Endothelial cell of umbilical vein (primary cell): ENCODE data around the gene MATN4. TPM values are rescaled to one million over a fixed set of nuclear protein-coding genes. Genes with fewer than 3 reads are reported as not detected.

Experiments used
- BruUV-seq: library from RNA; stranded (reverse); fragments of 400-500 nt; replicated peaks from 2 replicates; lab custom pipeline; 2021; lab: Mats Ljungman, UMichigan
- CTCF ChIA-PET: fragments of 300-600, 350-600 bp; sonication (Branson Sonifier 250); formaldehyde crosslinking; loops from one replicate; lab custom pipeline; 2021; ENCODE audit warnings: antibody characterized with exemption, inconsistent platforms; lab: Charles Lee
- POLR2A ChIA-PET: fragments of 300-600, 350-600 bp; sonication (Branson Sonifier 250); formaldehyde crosslinking; loops from one replicate; lab custom pipeline; 2021; ENCODE audit warnings: antibody characterized with exemption, inconsistent platforms; lab: Charles Lee
- DNase-seq: peaks from one replicate; pipeline ENCODE4 v3.0.0-alpha.2; 2011; ENCODE audit warnings: low read depth, low spot score
- FAIRE-seq: peaks from 2 replicates; lab custom pipeline; 2011; peaks lifted over from hg19 to GRCh38; lab: Jason Lieb, UNC
- H2AFZ ChIP-seq: 2 replicates; pipeline ENCODE4 v1.6.0; 2012; ENCODE audit warnings: low read depth, low read length, control low read depth, inconsistent platforms
- H3K27ac ChIP-seq: 2 replicates; pipeline ENCODE4 v1.5.1; 2011; ENCODE audit warnings: low read depth, mild to moderate bottlenecking, control low read depth, low read length, moderate library complexity; ENCODE audit not compliant: insufficient read depth
- H3K27me3 ChIP-seq, 2 experiments: 2 replicates each; pipeline versions ENCODE4 v1.6.0 to v1.6.1; 2011; ENCODE audit warnings: low read length in 2 of 2, mixed read lengths in 1 of 2; ENCODE audit not compliant: control insufficient read depth in 2 of 2, insufficient read depth in 2 of 2
- H3K36me3 ChIP-seq, 2 experiments: 2 replicates in 1 of 2; 3 replicates in 1 of 2; pipeline ENCODE4 v1.5.1; 2011; ENCODE audit warnings: low read length in 2 of 2, mild to moderate bottlenecking in 1 of 2, moderate library complexity in 1 of 2; ENCODE audit not compliant: control insufficient read depth in 2 of 2, insufficient read depth in 2 of 2; ENCODE audit errors: extremely low read depth in 1 of 2
- H3K4me1 ChIP-seq: 3 replicates; pipeline ENCODE4 v1.5.1; 2011; ENCODE audit warnings: mild to moderate bottlenecking, low read length; ENCODE audit not compliant: control insufficient read depth, insufficient read depth; ENCODE audit errors: extremely low read depth
- H3K4me2 ChIP-seq: 2 replicates; pipeline ENCODE4 v1.6.1; 2011; ENCODE audit warnings: low read length, control low read depth, mixed read lengths; ENCODE audit not compliant: insufficient read depth
- H3K4me3 ChIP-seq, 3 experiments: fragments of 200-600 bp in 1 of 3; sonication (generic), shearing (Covaris generic) in 1 of 3; replicated peaks in 1 of 3; 2 replicates each; pipeline ENCODE4 v1.5.1; 2011 to 2016; ENCODE audit warnings: control low read depth in 3 of 3, low read length in 3 of 3, mild to moderate bottlenecking in 2 of 3, inconsistent platforms in 1 of 3, low read depth in 1 of 3, moderate library complexity in 1 of 3; ENCODE audit not compliant: insufficient read depth in 1 of 3
- H3K79me2 ChIP-seq: 2 replicates; pipeline ENCODE4 v1.6.0; 2012; ENCODE audit warnings: low read length, inconsistent platforms; ENCODE audit not compliant: control insufficient read depth, insufficient read depth
- H3K9ac ChIP-seq: replicated peaks from 2 replicates; pipeline ENCODE3; 2011; ENCODE audit warnings: low read length, control low read depth; ENCODE audit not compliant: insufficient read depth; ENCODE audit errors: extremely low read depth
- H3K9me1 ChIP-seq: replicated peaks from 3 replicates; pipeline ENCODE4 v1.6.0; 2011; ENCODE audit warnings: mild to moderate bottlenecking, low read length; ENCODE audit not compliant: control insufficient read depth, insufficient read depth; ENCODE audit errors: extremely low read depth
- H3K9me3 ChIP-seq: replicated peaks from 2 replicates; pipeline ENCODE4 v1.5.1; 2012; ENCODE audit warnings: low read length, inconsistent platforms; ENCODE audit not compliant: control insufficient read depth, insufficient read depth
- H4K20me1 ChIP-seq: replicated peaks from 2 replicates; pipeline ENCODE3; 2011; ENCODE audit warnings: mild to moderate bottlenecking, low read length; ENCODE audit not compliant: control insufficient read depth, insufficient read depth; ENCODE audit errors: extremely low read depth
- EZH2 ChIP-seq: IDR thresholded peaks from 2 replicates; pipeline ENCODE4 v1.6.1; 2012; ENCODE audit warnings: borderline replicate concordance, low read depth, mild to moderate bottlenecking, moderate library complexity, low read length, inconsistent platforms; ENCODE audit not compliant: severe bottlenecking
- FOS ChIP-seq: IDR thresholded peaks from 2 replicates; pipeline ENCODE4 v1.6.1; 2011; ENCODE audit warnings: mild to moderate bottlenecking, low read length, moderate library complexity, borderline replicate concordance; ENCODE audit not compliant: insufficient read depth
- GATA2 ChIP-seq: IDR thresholded peaks from 2 replicates; pipeline ENCODE4 v1.7.0; 2011; ENCODE audit warnings: low read depth, mild to moderate bottlenecking, moderate library complexity, mixed read lengths, low read length; ENCODE audit not compliant: insufficient read length, insufficient read depth
- JUN ChIP-seq: IDR thresholded peaks from 2 replicates; pipeline ENCODE4 v1.6.1; 2011; ENCODE audit warnings: borderline replicate concordance, low read depth; ENCODE audit not compliant: insufficient read length, insufficient read depth
- MYC ChIP-seq: IDR thresholded peaks from one replicate; pipeline ENCODE4 v1.6.1; 2011; ENCODE audit warnings: mild to moderate bottlenecking, low read depth, low read length
- POLR2A ChIP-seq: IDR thresholded peaks from 2 replicates; pipeline ENCODE4 v1.6.1; 2012; ENCODE audit warnings: low read depth, mild to moderate bottlenecking, control low read depth, low read length
- POLR2AphosphoS5 ChIP-seq: IDR thresholded peaks from 2 replicates; pipeline ENCODE4 v1.6.1; 2012; ENCODE audit warnings: low read depth, mild to moderate bottlenecking, control low read depth, low read length, moderate library complexity; ENCODE audit not compliant: insufficient read depth
- dilution Hi-C: fragments of 300-500 bp; cut with MboI; formaldehyde crosslinking; loops from one replicate; pipeline ENCODE4 v1.15.0; 2019; ENCODE audit warnings: low sequenced_read_pairs; ENCODE audit not compliant: extremely low pct_ligation_motif_present
- intact Hi-C: fragments of 100-400 bp; cut with micrococcal nuclease; formaldehyde crosslinking; loops from one replicate; pipeline ENCODE4 v1.10.0; 2022
- polyA plus RNA-seq, 4 experiments: library from polyadenylated mRNA; depleted of rRNA in 3 of 4; stranded (reverse) in 3 of 4; unstranded in 1 of 4; fragments of >200 nt; gene quantifications; 2 replicates each; pipeline versions ENCODE4 v1.2.1 to v1.2.3, GENCODE V29; 2011 to 2012; ENCODE audit warnings: missing spikeins in 1 of 4
- total RNA-seq: library from RNA; stranded (reverse); gene quantifications from 2 replicates; pipeline ENCODE4 v1.2.3, GENCODE V29; 2021
- TF ChIP-seq, protein P1 (sequence below), 2 donors: IDR thresholded peaks; 1 replicate in 1 of 2; 2 replicates in 1 of 2; pipeline ENCODE4 v1.5.1; 2011; ENCODE audit warnings: low read length in 2 of 2, mild to moderate bottlenecking in 2 of 2, moderate library complexity in 2 of 2, control low read depth in 1 of 2, inconsistent platforms in 1 of 2, low read depth in 1 of 2; ENCODE audit not compliant: insufficient read depth in 1 of 2; ENCODE audit errors: extremely low read depth in 1 of 2
- TF ChIP-seq, protein P2 (sequence below): IDR thresholded peaks from 2 replicates; pipeline ENCODE4 v1.6.1; 2011; ENCODE audit not compliant: insufficient read depth, insufficient read length

MATN4 gene
- total and polyA plus RNA-seq, 2 donors (not counting 3 experiments of a cell fraction or from before 2014, with no cell fraction given) = 0.10 TPM; not detected in 1

DNA sequence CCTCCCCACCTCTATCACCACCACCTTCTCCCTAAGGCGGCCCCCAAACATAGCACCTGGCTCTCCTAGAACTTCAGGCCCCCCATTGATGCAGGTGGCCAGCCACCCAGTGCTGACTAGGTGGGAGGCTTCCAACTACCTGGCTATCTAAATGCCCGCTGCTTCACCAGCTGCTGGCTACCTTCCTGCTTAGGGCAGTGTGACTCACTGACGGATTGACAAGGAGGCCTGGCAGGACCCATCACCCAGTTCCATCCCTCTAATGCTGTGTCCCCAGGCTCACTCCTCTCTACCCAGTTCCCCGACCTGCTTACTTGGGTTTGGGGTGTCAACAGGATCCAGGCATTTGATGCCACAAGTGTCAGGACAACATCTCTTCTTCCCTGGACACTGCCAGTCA lies 54.8 kb downstream of the MATN4 start:
- no peak overlapping the region for H3K4me2 ChIP-seq
- FAIRE-seq (no peak), DNase-seq (no peak)
- H3K79me2 ChIP-seq = no peaks in the 10 kb centered on the region
- POLR2A ChIA-PET = no interaction called here
- no peaks in the 10 kb centered on the region for H3K4me1 ChIP-seq
- H3K27me3 ChIP-seq = peaks cover 2 to 5% of the 10 kb centered on the region in 2 experiments
- H3K9ac ChIP-seq = no peak overlapping the region
- dilution Hi-C loops (no loop called here), intact Hi-C loops (no loop called here)
- no peak overlapping the region for H3K4me3 ChIP-seq
- H3K27ac ChIP-seq = no peak overlapping the region
- no peaks in the 10 kb centered on the region for H4K20me1 ChIP-seq
- H3K9me3 ChIP-seq = no peaks in the 10 kb centered on the region
- H3K9me1 ChIP-seq = no peaks in the 10 kb centered on the region
- no peak overlapping the region for H2AFZ ChIP-seq
- no peaks in the 10 kb centered on the region for H3K36me3 ChIP-seq
- CTCF ChIA-PET = interaction anchor here (1.6 kb wide), 1 partner anchor 38 kb away, joined by 5 read pairs; no protein-coding TSS in a partner anchor
- TF ChIP-seq, protein P1, sequence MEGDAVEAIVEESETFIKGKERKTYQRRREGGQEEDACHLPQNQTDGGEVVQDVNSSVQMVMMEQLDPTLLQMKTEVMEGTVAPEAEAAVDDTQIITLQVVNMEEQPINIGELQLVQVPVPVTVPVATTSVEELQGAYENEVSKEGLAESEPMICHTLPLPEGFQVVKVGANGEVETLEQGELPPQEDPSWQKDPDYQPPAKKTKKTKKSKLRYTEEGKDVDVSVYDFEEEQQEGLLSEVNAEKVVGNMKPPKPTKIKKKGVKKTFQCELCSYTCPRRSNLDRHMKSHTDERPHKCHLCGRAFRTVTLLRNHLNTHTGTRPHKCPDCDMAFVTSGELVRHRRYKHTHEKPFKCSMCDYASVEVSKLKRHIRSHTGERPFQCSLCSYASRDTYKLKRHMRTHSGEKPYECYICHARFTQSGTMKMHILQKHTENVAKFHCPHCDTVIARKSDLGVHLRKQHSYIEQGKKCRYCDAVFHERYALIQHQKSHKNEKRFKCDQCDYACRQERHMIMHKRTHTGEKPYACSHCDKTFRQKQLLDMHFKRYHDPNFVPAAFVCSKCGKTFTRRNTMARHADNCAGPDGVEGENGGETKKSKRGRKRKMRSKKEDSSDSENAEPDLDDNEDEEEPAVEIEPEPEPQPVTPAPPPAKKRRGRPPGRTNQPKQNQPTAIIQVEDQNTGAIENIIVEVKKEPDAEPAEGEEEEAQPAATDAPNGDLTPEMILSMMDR (IDR thresholded peaks at IDR 0.05; ENCODE audit: extremely low read depth in 1 of 2, insufficient read depth in 1 of 2, low read depth in 1 of 2, low read length in 2 of 2) = no peak
- no peak for TF ChIP-seq FOS
- TF ChIP-seq GATA2 = no peak
- no peak for TF ChIP-seq JUN
- TF ChIP-seq POLR2A = no peak
- TF ChIP-seq MYC = no peak
- TF ChIP-seq POLR2AphosphoS5 = no peak
- no peak for TF ChIP-seq EZH2
- TF ChIP-seq, protein P2, sequence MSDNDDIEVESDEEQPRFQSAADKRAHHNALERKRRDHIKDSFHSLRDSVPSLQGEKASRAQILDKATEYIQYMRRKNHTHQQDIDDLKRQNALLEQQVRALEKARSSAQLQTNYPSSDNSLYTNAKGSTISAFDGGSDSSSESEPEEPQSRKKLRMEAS = no peak
- BruUV-seq = no TSS peak
